ENCODE measurements around the gene C4BPB.

Gene C4BPB

DNA sequence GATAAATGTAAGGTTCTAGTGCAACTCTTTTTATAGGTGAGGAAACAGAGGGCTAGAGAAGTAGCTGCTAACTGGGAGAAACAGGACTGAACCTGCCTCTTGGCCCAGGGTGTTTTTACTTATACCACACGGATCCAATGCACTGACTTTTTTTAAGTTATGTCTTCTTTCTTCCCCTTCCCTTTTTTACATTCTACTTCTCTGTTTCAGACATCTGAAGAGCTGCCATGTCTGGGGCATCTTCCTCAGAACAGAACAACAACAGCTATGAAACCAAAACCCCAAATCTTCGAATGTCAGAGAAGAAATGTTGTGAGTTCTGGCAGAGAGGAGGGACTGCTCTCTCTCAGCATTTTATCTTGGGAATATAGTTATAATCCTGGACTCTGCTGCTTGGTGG lies 34.2 kb upstream of the C4BPB start:
- no peaks in the 10 kb centered on the region for H3K27me3 Mint-ChIP-seq
- H3K4me3 Mint-ChIP-seq = peak overlapping the region; percentile 98
- H3K9me3 Mint-ChIP-seq (ENCODE audit: low read depth) = no peaks in the 10 kb centered on the region
- peaks cover 31% of the 10 kb centered on the region for H3K4me1 Mint-ChIP-seq (ENCODE audit: low read depth)
- no peak overlapping the region for H3K27ac Mint-ChIP-seq
- no peaks in the 10 kb centered on the region for H3K36me3 Mint-ChIP-seq

- Mint-ChIP-seq H3K27ac (no peak overlapping the region), H3K27me3 (no peaks in the 10 kb centered on the region), H3K4me3 (peak overlapping the region; percentile 1), H3K9me3 (ENCODE audit: low read depth) (no peaks in the 10 kb centered on the region), H3K4me1 (ENCODE audit: low read depth) (peaks cover 25% of the 10 kb centered on the region), H3K36me3 (no peaks in the 10 kb centered on the region)
Measured at GRCh38 chr1:207055386-207056001, 33.2 kb upstream of the C4BPB start.

- Mint-ChIP-seq H3K27me3 (no peaks in the 10 kb centered on the region), H3K4me1 (ENCODE audit: low read depth) (peaks cover 17% of the 10 kb centered on the region), H3K9me3 (ENCODE audit: low read depth) (no peaks in the 10 kb centered on the region), H3K27ac (no peak overlapping the region), H3K36me3 (no peaks in the 10 kb centered on the region), H3K4me3 (no peak overlapping the region)
Measured at GRCh38 chr1:207056673-207057072, 32.0 kb upstream of the C4BPB start.

DNA sequence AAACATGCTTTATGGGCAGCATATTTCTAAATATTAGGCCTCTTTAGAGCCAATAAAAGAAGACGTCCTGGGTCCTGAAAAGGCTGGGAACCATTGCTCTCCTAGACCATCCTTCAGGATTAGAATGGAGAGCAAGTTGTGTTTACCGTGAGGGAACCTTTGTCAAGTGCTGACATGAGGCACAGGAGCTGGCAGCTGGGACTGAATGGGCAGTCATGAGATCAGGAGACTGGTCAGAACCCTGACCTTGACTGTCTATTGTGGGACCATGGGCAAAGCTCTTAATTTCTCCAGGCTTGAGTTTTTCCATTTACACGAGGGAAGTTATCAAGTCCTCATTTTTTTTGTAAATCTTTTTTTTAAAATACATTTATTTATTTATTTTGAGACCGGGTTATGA lies 30.4 kb upstream of the C4BPB start:
- peaks cover 9% of the 10 kb centered on the region for H3K36me3 Mint-ChIP-seq
- H3K27me3 Mint-ChIP-seq = no peaks in the 10 kb centered on the region
- peaks cover 3% of the 10 kb centered on the region for H3K4me1 Mint-ChIP-seq (ENCODE audit: low read depth)
- H3K4me3 Mint-ChIP-seq = no peak overlapping the region
- no peak overlapping the region for H3K27ac Mint-ChIP-seq
- H3K9me3 Mint-ChIP-seq (ENCODE audit: low read depth) = no peaks in the 10 kb centered on the region

- no peaks in the 10 kb centered on the region for H3K27me3 Mint-ChIP-seq
- H3K4me1 Mint-ChIP-seq (ENCODE audit: low read depth) = peaks cover 1% of the 10 kb centered on the region
- no peaks in the 10 kb centered on the region for H3K9me3 Mint-ChIP-seq (ENCODE audit: low read depth)
- peaks cover 12% of the 10 kb centered on the region for H3K36me3 Mint-ChIP-seq
- H3K27ac Mint-ChIP-seq = no peak overlapping the region
- no peak overlapping the region for H3K4me3 Mint-ChIP-seq
Measured at GRCh38 chr1:207058878-207059867, 29.5 kb upstream of the C4BPB start.

DNA sequence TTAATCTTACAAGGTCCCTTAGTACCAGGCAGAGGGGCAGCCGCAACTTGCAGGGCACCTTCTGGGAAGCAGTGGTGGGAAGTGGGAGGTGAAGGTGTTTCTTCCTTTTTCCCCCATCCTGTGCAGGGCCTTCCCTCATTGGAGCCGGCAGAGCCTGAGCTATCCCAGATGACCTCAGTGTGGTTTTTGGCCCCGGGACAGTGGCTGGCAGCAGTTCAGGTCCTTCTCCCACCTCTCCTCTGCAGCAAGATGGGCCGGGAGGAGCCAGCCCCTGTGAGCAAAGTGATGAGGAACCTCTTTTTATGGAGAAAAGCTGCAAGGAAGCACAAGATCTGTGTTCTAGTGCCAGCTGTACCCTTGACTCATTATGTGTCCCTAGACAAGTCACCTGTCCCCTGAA lies 28.8 kb upstream of the C4BPB start:
- H3K4me1 Mint-ChIP-seq (ENCODE audit: low read depth) = no peaks in the 10 kb centered on the region
- H3K27ac Mint-ChIP-seq = no peak overlapping the region
- no peak overlapping the region for H3K4me3 Mint-ChIP-seq
- no peaks in the 10 kb centered on the region for H3K9me3 Mint-ChIP-seq (ENCODE audit: low read depth)
- no peaks in the 10 kb centered on the region for H3K27me3 Mint-ChIP-seq
- peaks cover 15% of the 10 kb centered on the region for H3K36me3 Mint-ChIP-seq

DNA sequence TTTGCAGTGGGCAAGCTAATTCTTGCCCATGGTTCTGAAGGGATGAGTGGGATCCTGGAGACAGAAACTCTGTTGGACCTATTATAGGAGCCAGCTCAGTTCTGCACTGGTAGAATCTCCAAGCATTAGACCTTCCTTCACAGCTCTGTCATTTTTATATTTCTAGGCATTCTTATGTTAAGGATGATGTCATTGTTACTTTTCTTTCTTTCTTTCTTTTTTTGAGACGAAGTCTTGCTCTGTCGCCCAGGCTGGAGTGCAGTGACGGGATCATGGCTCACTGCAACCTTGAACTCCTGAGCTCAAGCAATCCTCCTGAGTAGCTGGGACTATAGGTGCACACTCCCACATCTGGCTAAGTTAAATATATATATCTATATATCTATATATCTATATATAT lies 28.1 kb upstream of the C4BPB start:
- Mint-ChIP-seq H3K36me3 (peaks cover 15% of the 10 kb centered on the region), H3K27me3 (no peaks in the 10 kb centered on the region), H3K9me3 (ENCODE audit: low read depth) (no peaks in the 10 kb centered on the region), H3K4me3 (no peak overlapping the region), H3K4me1 (ENCODE audit: low read depth) (no peaks in the 10 kb centered on the region), H3K27ac (no peak overlapping the region)

- H3K9me3 Mint-ChIP-seq (ENCODE audit: low read depth) = no peaks in the 10 kb centered on the region
- no peak overlapping the region for H3K27ac Mint-ChIP-seq
- peaks cover 17% of the 10 kb centered on the region for H3K36me3 Mint-ChIP-seq
- H3K4me1 Mint-ChIP-seq (ENCODE audit: low read depth) = no peaks in the 10 kb centered on the region
- no peaks in the 10 kb centered on the region for H3K27me3 Mint-ChIP-seq
- no peak overlapping the region for H3K4me3 Mint-ChIP-seq
Measured at GRCh38 chr1:207062058-207062457, 26.6 kb upstream of the C4BPB start.

GRCh38 chr1:207063014-207063413 lies 25.6 kb upstream of the C4BPB start:
- Mint-ChIP-seq H3K36me3 (peaks cover 18% of the 10 kb centered on the region), H3K27ac (no peak overlapping the region), H3K4me3 (no peak overlapping the region), H3K27me3 (no peaks in the 10 kb centered on the region), H3K9me3 (ENCODE audit: low read depth) (no peaks in the 10 kb centered on the region), H3K4me1 (ENCODE audit: low read depth) (no peaks in the 10 kb centered on the region)

DNA sequence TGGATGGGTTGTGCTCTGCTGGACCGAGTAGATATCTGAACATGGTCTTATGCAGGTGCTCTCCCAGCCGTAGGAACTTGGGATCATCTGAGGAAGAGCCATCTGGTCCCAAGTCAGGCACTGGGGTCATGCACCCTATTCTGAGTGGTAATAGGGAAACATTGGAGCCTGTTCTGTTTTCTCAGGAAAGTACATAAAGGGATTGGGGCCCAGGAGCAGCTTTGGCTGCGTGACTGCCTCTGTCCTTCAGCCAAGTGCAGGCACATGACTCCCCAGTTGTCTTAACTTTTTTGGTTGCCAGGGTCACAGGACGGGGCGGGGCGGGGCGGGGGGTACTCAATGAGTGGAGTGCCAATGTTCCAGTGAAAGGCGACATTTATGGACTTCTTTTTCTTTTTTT lies 24.1 kb upstream of the C4BPB start:
- Mint-ChIP-seq H3K36me3 (peaks cover 18% of the 10 kb centered on the region), H3K27ac (no peak overlapping the region), H3K27me3 (no peaks in the 10 kb centered on the region), H3K4me3 (no peak overlapping the region), H3K9me3 (ENCODE audit: low read depth) (no peaks in the 10 kb centered on the region), H3K4me1 (ENCODE audit: low read depth) (peaks cover 7% of the 10 kb centered on the region)

DNA sequence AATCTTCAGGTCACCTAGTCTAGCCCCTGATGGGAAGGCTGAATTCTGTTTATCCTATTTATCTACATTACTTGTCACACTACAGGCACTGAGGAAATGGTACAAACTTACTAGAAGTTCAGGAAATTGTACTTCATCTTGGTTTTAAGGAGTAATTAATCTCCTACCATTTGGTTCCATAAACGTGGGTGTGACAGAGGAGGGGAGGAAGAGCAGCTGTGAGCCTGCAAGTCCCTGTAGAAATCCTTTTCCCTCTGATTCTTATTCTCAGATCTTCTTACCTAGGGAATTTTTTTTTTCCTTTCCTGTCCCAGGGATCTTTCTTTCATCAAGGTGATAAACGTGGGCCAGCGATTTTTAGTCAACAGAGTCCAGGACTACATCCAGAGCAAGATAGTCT lies 21.5 kb upstream of the C4BPB start:
- Mint-ChIP-seq H3K36me3 (peaks cover 18% of the 10 kb centered on the region), H3K27ac (no peak overlapping the region), H3K4me3 (no peak overlapping the region), H3K9me3 (ENCODE audit: low read depth) (no peaks in the 10 kb centered on the region), H3K4me1 (ENCODE audit: low read depth) (peaks cover 31% of the 10 kb centered on the region), H3K27me3 (no peaks in the 10 kb centered on the region)

- H3K4me1 Mint-ChIP-seq (ENCODE audit: low read depth) = peaks cover 36% of the 10 kb centered on the region
- H3K36me3 Mint-ChIP-seq = peaks cover 15% of the 10 kb centered on the region
- no peaks in the 10 kb centered on the region for H3K27me3 Mint-ChIP-seq
- H3K9me3 Mint-ChIP-seq (ENCODE audit: low read depth) = no peaks in the 10 kb centered on the region
- no peak overlapping the region for H3K27ac Mint-ChIP-seq
- H3K4me3 Mint-ChIP-seq = no peak overlapping the region
Measured at GRCh38 chr1:207067665-207068064, 21.0 kb upstream of the C4BPB start.

- no peaks in the 10 kb centered on the region for H3K27me3 Mint-ChIP-seq
Measured at GRCh38 chr1:207069061-207069460, 19.6 kb upstream of the C4BPB start.

GRCh38 chr1:207069858-207070506 lies 18.7 kb upstream of the C4BPB start:
- Mint-ChIP-seq H3K36me3 (peaks cover 4% of the 10 kb centered on the region), H3K4me1 (ENCODE audit: low read depth) (peaks cover 40% of the 10 kb centered on the region), H3K9me3 (ENCODE audit: low read depth) (no peaks in the 10 kb centered on the region), H3K4me3 (no peak overlapping the region), H3K27me3 (no peaks in the 10 kb centered on the region), H3K27ac (no peak overlapping the region)

More at GRCh38 chr1:207069061-207069460, 19.6 kb upstream of the C4BPB start:
- no peaks in the 10 kb centered on the region for H3K9me3 Mint-ChIP-seq (ENCODE audit: low read depth)
- peak overlapping the region; percentile 54 for H3K27ac Mint-ChIP-seq
- no peak overlapping the region for H3K4me3 Mint-ChIP-seq
- peaks cover 6% of the 10 kb centered on the region for H3K36me3 Mint-ChIP-seq
- H3K4me1 Mint-ChIP-seq (ENCODE audit: low read depth) = peaks cover 40% of the 10 kb centered on the region

DNA sequence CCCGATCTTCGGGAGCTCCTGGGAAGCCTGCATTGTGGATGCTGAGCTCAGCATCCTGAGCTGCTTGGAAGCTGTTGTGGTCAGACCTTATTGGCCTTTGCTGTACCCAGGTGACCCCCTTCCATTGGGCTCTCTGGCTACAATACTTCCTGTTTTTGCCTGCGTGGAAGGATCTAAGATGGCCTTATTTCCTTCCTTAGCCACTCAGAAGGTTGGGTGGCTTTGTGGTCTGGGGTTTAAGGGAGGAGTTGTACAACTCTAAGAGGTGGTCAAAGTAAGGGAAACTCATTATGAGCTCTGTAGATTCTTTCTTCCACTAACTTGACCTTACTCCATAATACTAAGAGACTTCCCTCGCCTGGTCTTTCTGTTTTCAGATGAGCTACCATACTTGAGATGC lies 17.8 kb upstream of the C4BPB start:
- Mint-ChIP-seq H3K9me3 (ENCODE audit: low read depth) (no peaks in the 10 kb centered on the region), H3K4me1 (ENCODE audit: low read depth) (peaks cover 40% of the 10 kb centered on the region), H3K27me3 (no peaks in the 10 kb centered on the region), H3K27ac (peak overlapping the region; percentile 68), H3K4me3 (peak overlapping the region; percentile 35), H3K36me3 (peaks cover 5% of the 10 kb centered on the region)

All from activated naive CD8-positive, alpha-beta T cell (primary cell).